Choroid plexus epithelial cell (primary cell): ENCODE data around the gene ENDOV.

ENCODE experiments used
- DNase-seq: peaks from one replicate; pipeline ENCODE4 v3.0.0-alpha.2; 2010; ENCODE audit warnings: low read depth
- H3K4me3 ChIP-seq: 2 replicates; pipeline ENCODE4 v1.5.1; 2011; ENCODE audit warnings: low read depth, mild to moderate bottlenecking, control low read depth, low read length, moderate library complexity
- TF ChIP-seq, protein P1 (sequence below): conservative IDR thresholded peaks from 2 replicates; pipeline ENCODE4 v1.5.1; 2011; ENCODE audit warnings: low read depth, mild to moderate bottlenecking, control low read depth, inconsistent platforms, low read length, moderate library complexity

The ENDOV gene

DNA sequence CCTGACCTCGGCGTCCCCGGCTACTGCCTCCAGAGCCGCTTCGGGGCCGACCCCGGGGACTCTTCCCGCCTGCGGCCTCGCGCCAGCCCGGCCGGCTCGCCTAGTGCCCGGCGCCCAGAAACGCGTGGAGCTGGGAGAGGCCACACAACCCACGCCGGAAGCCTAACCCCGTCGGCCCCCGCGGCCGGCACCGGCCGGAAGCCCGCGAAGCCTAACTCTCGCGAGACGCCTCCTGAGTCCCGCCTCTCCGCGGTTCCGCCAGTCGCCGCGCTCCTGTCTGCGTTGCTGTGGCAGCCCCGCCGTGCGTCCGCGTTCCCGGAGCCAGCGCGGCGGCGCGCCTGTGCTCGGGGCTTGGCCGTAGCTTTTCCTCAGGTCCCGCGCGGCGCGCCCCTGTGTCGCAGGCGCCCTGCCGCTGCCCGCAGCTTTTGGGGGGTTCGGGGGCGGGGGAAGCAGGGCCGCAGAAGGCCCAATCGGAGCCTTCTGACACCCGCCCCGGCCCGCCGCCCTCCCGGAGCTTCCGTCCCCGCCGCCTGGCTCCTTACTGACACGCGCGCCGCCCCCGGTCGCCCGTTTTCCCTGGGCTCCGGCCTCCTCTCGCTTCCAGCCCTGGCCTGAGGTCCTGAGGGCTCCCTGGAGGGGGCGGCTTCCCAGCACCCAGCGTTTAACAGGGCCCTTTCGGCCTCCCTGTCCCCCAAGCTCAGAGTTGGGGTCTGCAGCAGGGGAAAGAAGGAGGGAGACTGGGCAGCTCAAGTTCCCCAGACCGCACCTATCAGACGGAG lies 39.8 kb downstream of the ENDOV start:
- TF ChIP-seq, protein P1, sequence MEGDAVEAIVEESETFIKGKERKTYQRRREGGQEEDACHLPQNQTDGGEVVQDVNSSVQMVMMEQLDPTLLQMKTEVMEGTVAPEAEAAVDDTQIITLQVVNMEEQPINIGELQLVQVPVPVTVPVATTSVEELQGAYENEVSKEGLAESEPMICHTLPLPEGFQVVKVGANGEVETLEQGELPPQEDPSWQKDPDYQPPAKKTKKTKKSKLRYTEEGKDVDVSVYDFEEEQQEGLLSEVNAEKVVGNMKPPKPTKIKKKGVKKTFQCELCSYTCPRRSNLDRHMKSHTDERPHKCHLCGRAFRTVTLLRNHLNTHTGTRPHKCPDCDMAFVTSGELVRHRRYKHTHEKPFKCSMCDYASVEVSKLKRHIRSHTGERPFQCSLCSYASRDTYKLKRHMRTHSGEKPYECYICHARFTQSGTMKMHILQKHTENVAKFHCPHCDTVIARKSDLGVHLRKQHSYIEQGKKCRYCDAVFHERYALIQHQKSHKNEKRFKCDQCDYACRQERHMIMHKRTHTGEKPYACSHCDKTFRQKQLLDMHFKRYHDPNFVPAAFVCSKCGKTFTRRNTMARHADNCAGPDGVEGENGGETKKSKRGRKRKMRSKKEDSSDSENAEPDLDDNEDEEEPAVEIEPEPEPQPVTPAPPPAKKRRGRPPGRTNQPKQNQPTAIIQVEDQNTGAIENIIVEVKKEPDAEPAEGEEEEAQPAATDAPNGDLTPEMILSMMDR, result no peak
- H3K4me3 ChIP-seq, result peak overlapping the region; percentile 77
- peak; percentile 98 for DNase-seq

DNA sequence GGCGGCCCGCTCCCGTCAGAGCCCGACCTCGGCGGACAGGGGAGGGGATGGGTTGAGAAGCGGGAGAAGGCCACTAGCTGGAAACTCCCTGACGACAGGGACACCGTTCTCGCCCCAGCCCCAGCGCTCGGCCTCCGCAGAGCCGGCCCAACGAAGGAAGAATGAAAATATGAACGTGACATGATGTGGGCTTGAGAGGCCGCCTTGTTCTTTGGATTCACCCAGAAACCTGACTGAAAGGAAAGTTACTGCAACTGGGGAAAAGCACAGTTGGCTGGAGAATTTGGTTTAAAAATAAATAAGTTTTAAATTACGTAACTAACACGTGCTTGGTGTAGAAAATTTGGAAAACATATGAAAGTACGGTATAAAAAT lies 40.4 kb downstream of the ENDOV start:
- TF ChIP-seq, protein P1, result no peak
- DNase-seq, result no peak
- peak overlapping the region; percentile 77 for H3K4me3 ChIP-seq

DNA sequence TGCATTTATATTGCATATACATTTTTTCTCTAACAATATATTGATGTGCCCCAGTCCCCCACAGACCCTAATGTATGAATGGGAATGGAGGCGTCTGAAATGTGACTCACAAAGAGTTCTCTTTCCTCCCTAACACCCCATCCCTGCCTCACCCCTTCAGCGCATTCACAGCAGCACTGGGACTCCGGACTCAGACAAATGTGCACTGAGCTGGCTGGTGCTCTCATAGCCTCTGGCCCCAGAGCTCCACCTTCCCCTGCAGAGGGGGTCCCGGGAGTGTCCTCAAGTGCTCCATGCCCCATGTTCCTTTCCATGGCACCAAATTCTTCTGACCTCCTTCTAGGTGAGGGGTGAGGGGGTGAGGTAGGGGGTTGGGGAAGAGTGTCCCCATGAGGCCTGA lies 40.8 kb downstream of the ENDOV start:
- DNase-seq, result no peak
- no peak overlapping the region for H3K4me3 ChIP-seq
- TF ChIP-seq, protein P1, result no peak

DNA sequence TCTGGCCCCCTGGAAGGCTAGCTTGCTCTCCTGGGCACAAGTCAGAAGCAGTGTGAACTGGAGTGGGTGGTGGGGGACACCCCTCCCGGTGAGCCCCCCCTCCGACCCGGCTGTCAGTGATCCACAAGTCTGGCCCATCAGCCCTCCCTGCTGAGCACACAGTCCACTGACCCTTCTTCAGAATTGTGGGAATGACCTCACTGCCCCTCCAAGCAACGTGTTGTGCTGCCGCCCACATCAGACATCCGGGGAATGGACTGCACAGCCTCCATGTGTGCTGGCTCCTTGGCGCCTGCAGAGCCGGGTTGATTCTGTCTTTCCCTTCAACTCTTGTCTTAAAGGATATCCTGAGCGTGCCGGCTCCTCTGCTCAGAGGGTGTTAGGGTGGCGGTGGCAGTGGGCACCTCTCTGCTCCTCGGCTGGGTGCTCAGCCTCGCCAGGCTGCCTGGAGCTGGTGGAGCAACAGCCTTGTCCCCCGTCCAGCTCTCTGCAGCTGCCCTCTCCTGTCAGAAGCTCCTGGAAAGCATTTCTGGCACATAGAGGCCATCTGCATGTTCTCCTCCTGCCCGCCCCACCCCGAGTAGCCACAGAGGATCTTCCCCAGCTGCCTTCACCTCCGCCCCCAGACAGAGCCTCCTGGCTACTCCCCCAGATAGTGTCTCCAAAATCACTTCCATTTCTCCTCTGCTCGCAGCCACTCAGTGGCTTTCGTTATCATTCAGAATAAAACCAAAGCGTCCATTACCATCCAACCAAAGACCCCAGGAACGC lies 41.7 kb downstream of the ENDOV start:
- H3K4me3 ChIP-seq, result no peak overlapping the region

DNA sequence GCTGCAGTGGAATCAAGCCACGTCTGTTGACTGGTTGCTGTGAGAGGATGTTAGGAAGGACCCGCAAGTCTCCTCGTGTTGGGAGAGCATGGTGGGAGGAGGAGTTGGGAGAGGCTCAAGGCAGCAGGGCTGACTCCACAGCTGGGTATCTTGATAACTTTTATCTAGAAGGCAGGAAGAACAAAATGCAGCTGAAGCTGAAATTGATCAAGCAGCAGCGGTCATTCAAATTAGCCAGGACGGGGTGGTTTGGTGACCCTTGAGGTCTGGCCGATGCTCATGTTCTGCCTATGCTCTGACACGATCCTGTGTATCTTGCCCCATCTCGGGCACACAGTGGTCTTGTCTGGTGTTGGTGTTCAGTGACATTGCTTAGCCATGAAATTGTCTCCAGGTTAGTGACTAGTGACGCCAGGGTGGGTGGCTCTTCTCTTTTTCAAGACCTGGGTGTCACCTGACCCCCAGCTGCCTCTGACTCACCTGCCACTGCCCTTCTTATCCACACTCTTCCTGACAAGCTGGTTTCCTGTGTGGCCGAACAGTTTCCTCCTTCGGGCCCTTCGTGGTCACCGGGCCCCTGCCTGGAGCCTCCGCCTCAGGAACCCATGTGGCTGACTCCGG lies 42.4 kb downstream of the ENDOV start:
- TF ChIP-seq, protein P1, result no peak
- no peak overlapping the region for H3K4me3 ChIP-seq
- DNase-seq, result no peak

More for the DNA sequence above, 41.7 kb downstream of the ENDOV start:
- TF ChIP-seq, protein P1, result no peak
- DNase-seq, result no peak

DNA sequence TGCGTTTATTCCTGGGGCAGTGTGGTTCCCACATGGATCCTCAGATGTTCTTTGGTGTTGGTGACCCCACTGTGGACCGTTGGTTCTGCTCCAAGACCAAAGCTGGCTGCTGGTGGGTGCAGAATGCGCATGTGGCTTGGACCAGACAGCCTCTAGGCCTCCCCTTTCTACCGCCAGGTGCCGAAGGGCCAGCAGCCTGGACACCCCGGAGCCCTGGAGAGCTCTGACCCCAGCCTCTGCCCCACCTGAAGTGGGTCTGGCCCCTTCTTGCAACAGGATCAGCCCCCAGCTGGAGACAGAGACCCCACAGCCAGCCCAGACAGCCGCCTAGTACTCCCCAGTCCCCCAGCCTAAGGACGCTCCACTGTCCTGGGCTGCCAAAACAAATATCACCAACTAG lies 43.0 kb downstream of the ENDOV start:
- no peak overlapping the region for H3K4me3 ChIP-seq
- no peak for DNase-seq
- TF ChIP-seq, protein P1, result no peak
